ENCODE measurements around the gene TMPRSS9.

The TMPRSS9 gene

GRCh38 chr19:2424686-2425621, 64.9 kb downstream of the TMPRSS9 start:
- no peak for DNase-seq

DNA sequence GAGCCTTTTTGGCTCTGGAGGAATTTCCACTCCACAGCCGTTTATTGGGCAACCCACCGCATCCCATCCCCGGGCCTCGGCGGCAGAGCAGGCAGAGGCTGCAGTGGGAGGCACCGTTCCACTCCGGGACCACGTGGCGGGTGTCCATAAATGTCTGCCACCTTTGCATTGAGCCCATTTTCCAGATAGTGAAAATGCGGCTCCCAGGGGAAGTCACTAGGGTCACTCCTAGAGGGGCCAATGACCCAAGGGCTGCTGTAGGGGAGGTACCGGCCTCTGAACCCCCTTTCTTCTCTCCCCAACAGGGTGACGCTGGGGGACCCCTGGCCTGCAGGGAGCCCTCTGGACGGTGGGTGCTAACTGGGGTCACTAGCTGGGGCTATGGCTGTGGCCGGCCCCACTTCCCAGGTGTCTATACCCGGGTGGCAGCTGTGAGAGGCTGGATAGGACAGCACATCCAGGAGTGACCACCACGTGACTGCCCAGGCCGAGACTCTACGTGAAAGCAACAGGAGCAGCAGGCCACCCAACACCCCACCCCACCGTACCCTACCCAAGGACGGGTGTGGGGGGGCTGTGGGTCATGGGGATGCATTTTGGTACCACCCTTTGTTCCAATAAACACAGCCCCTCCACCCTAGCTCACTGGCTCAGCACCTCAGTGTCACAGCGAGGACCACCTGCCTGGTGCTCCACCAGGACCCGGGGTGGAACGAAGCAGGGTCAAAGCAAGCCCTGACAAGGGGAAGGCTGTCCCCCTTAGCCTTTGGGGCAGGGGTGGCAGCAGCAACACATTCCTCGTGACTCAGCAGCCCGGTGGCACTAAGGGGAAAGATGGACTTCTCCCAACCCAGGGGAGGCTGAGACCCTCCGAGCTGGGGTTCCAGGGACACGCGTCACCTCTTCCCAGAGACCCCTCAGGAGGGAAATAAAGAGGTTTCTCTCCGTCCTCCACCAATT, 65.8 kb downstream of the TMPRSS9 start:
- no peak for DNase-seq

DNA sequence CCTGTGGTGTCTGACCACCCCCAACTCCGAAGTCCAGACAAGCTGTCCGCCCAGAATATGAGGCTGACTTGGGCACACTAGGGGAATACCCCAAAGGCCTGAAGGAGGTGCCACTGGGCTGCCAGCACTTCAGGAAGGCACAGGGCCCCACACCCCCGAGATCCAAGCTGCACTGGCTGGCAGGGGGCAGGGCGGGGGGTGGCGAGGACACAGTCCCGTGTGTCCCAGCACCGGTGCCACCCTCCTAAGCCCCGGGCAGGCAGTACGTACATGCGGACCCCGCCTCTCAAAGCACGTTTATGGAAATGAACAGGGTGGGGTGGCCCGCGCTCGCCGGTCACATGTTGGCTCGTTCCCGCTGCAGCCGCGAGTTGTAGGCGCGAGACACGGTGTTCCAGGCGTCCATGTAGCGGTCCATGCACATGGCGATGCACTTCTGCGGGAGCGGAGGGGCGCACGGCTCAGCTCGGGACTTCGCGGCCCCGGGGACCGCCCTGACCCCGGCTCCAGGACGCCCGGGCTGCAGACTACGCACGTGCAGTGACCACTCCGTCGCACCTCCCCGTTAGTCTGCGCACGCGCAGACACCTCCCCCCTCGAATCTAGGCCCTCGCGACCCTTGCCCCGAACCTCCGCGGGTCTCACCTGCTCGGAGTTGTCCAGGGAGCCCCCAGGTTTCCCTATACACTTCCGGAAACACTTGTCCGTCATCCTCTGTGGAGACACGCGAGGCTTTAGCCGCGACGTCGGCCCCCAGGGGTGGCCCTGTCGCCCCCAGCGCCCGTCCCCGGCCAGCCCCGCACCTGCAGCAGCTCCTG, 66.8 kb downstream of the TMPRSS9 start:
- peak; percentile 44 for DNase-seq

GRCh38 chr19:2427429-2428320, 67.6 kb downstream of the TMPRSS9 start, which contains the start of gene TIMM13:
Gene TIMM13 (minus strand): TSS chr19:2427586. CDS start chr19:2427533, 53 bp downstream.
- DNase-seq: peak; percentile 95

DNA sequence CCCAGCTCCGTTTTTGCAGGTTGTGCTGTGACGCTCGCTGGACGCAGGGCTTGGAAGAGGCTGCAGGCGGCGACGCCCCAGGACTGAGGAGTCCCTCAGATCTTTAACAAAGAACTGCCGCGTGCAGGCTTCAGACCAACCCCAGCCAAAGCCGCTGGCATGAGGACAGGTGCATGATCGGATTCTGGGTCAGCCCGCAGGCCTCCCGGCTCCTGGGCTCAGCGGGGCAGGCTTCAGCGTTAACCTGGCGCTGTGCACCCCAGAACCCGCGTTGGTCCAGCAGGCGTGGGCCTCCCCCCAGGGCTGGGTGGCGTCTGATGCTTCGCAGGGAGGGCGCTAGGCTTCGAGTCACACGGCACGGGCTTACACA, 68.2 kb downstream of the TMPRSS9 start:
- no peak for DNase-seq

DNA sequence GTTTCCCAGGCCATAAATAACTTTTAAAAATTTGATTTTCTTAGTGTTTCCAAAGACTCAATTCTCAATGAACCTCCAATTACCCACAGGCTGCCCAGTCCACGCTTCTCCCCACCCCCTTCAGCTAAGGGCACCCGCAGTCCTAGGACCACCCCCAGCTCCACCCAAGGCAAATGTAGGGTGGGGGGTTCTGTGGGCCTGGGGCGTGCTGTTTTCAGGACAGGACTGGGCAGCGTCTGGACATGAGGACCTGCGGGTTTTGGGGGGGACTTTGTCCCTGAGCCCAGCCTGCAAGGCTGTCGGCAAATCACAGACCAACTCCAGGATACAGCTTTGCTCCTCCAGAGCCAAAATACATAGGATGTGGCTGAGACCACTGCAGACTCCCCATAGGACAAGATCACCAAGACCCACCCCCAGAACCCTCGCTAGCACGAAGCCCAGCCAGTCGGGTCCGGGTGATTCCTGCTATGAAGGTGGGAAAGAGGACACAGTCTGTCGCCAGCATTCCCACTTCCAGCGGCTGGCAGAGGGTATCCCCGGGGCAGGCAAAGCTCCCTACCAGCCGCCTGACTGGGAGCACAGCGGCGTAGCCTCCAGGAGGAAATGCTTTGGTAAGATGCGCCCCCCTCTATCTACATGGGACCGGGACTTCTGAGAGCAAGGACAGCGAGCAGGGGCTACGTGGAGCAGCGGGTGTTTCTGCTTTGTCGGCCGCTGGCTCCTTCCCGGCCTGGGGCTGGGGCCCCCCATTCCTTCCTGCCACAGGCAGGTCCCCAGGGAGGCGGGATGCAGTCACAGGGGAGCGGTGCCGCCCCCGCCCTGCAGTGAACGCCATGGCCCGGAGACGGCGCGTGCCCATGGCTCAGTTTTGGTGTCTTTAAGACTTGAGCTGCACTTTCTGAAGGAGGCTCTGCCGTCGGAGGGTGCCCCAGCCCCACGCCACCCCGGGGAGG, 69.0 kb downstream of the TMPRSS9 start:
- DNase-seq: no peak

DNA sequence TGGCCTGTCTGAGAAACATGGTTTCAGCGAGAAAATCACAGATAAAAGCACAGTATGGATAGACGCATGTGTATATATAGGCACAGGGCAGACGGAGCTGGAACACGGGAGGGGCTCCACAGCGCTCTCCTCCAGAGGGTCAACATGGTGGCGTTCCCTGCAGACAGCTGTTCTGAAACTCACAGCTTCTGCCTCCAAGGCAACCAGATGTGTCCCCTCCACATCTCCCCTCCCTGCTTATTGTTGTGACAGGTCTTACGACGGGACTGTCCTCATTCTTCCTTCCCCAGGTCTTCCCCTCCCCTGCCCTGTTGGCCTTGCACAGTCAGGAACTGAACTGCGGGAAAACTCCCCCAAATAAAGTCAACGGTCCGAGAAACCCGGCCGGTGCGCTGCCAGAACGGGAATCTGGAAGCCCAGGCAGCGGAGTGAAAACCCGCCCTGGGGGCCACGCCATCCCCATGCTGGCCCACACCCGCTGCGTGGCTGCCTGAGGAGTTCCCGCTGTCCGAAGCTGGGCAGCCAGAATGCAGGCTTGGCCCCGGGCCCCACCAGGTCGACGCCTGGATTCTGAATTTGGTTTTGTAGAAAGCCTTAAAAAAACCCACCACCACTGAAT, 70.0 kb downstream of the TMPRSS9 start:
- no peak for DNase-seq

- no peak for DNase-seq
These were observed 71.4 kb downstream of the TMPRSS9 start for GRCh38 chr19:2431318-2432055.

DNA sequence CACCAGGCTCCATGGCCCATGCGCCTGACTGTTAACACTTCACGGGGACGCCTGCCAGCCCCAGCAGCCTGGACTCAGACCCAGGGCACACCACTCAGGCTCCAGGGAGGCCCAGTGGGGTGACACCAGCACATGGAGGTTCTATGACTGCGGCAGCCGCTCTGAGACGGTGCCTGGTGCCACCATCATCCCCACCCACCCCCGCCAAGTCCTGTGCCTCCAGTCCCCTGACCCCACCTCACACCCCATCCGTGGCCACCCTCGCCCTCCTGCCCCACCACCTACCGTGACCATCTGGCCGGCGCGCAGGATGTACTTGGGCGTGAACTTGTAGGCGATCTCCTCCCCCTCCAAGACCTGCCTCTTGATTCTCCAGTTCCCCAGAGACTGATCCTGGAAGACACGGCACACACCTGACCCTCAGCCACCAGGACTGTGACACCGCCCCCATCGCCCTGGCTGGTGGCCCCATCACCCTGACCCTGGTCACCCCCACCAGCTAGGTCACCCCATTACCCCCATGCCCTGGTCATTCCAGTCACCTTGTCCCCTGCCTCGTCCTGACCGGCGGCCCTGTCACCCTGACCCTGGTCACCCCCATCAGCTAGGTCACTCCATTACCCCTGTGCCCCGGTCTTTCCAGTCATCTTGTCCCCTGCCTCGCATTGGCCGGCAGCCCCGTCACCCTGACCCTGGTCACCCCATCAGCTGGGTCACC, 72.2 kb downstream of the TMPRSS9 start:
- no peak for DNase-seq

DNA sequence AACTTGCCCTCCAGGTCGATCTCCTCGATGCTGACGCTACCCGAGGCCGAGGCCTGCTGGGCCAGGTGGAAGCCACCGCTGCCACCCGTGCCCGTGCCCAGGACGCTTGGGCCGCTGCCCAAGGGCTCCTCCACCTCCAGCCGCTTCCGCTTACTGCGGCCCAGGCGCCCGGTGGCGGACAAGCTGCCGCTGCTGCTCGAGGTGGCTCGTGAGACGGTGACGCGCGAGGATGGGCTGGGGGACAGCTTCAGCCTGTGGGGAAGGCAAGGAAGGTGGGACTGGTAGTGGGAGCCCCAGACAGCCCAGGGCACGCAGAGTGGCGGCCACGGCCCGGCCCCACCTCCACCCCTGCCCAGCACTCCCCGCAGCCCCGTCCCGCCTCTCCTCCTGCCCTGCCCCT, 73.8 kb downstream of the TMPRSS9 start:
- no peak for DNase-seq

- DNase-seq: no peak
These were observed 74.2 kb downstream of the TMPRSS9 start for GRCh38 chr19:2434267-2434666.

GRCh38 chr19:2434721-2435265, 74.7 kb downstream of the TMPRSS9 start:
- no peak for DNase-seq

- DNase-seq: no peak
These were observed 76.3 kb downstream of the TMPRSS9 start for GRCh38 chr19:2436384-2436783.

GRCh38 chr19:2436926-2437325, 76.9 kb downstream of the TMPRSS9 start:
- DNase-seq: no peak

- DNase-seq: no peak
These were observed 78.1 kb downstream of the TMPRSS9 start for GRCh38 chr19:2438178-2438577.

GRCh38 chr19:2440515-2440914, 80.5 kb downstream of the TMPRSS9 start:
- DNase-seq: no peak

DNA sequence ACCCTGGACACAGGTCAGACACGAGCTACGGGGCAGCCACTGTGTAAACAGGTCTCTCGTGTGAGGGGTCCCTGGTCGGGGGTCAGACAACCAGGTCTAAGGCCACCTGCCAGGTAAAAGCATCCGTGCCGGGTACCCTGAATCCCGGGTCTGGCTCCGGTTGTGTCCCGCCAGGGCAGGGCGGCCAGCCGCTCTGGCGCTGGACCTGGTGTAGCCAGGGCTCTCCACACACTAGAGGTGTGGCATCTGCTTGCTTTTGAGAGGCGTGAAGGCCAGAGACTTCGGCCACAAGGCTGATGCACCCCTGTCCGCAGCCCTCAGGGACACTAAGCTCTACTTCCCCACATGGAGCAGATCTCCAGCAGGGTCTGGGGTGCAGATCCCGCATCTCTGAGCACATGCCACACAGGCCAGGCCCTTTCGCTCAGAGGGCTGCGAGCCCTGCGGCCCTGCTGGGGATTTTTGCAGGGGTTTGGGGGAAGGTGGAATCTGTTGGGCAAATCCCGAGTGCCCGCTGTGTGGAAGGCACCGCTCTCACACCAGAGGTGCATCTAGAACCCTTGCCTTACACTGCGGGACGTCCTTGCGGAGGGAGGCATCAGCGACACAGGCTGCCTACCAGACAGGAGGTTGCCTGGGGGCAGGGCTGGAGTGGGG, 81.2 kb downstream of the TMPRSS9 start:
- DNase-seq: no peak

Data from MV-4-11 (cell line).